Sciatic nerve (tissue), 2 donors: ENCODE results near the gene VNN1. TPM values are rescaled to one million over a fixed set of nuclear protein-coding genes. Genes with fewer than 3 reads are reported as not detected.
"Not testable (repeated sequence)": the region's sequence is repeated elsewhere in the genome, so short reads cannot be mapped to it uniquely, and the experiment has no call there.

Experiments used
- ATAC-seq: fragments of 200-7000 bp; cut with Tn5 transposase; one replicate; pipeline ENCODE4 v1.9.1; 2020; ENCODE audit warnings: mild to moderate bottlenecking, moderate library complexity
- DNase-seq: peaks from one replicate; pipeline ENCODE4 v3.0.0-alpha.2; 2020; ENCODE audit warnings: low spot score
- intact Hi-C: fragments of 100-400 bp; cut with DNase I; formaldehyde crosslinking; loops from one replicate; pipeline ENCODE4 v1.14.2; 2022
- total RNA-seq: library from RNA; stranded (reverse); fragmentation: NEBNext Ultra II Directional; extraction: Animal tissue kit (Norgen Biotek cat#: 25700); gene quantifications from one replicate; pipeline ENCODE4 v1.2.1, GENCODE V29; 2021
- donor health status: DM: no; HTN: no; CAD: no.
- donor health status: DM: no; HTN: no; CAD: no.

VNN1 gene
- total RNA-seq, 1 donor from 2014 or later, result 1.2 TPM

GRCh38 chr6:132726608-132726975 is 12.7 kb upstream of the VNN1 start:
- no peak for ATAC-seq
- no peak for DNase-seq
- intact Hi-C loops, result no loop called here

GRCh38 chr6:132725947-132726607 is 12.2 kb upstream of the VNN1 start:
- no peak for ATAC-seq
- intact Hi-C loops, result no loop called here
- DNase-seq, result no peak

GRCh38 chr6:132725471-132725870 is 11.6 kb upstream of the VNN1 start:
- intact Hi-C loops, result no loop called here
- DNase-seq, result no peak
- ATAC-seq, result no peak

- no peak for DNase-seq
- intact Hi-C loops, result no loop called here
- ATAC-seq, result no peak
These were observed 6.0 kb upstream of the VNN1 start for GRCh38 chr6:132719736-132720448.

- ATAC-seq (no peak), DNase-seq (no peak)
These were observed 2.2 kb upstream of the VNN1 start for GRCh38 chr6:132715881-132716637.

GRCh38 chr6:132715204-132715603 is 1.3 kb upstream of the VNN1 start:
- intact Hi-C loops, result no loop called here
- no peak for DNase-seq
- peak; percentile 50 for ATAC-seq

More at GRCh38 chr6:132715881-132716637, 2.2 kb upstream of the VNN1 start:
- intact Hi-C loops, result no loop called here

GRCh38 chr6:132714160-132714559 is 305 bp upstream of the VNN1 start:
- no peak for DNase-seq
- intact Hi-C loops, result no loop called here
- ATAC-seq, result no peak

- DNase-seq, result no peak
- intact Hi-C loops, result no loop called here
- no peak for ATAC-seq
These were observed 1.5 kb downstream of the VNN1 start for GRCh38 chr6:132712366-132712765.

- ATAC-seq (no peak), DNase-seq (no peak)
- intact Hi-C loops, result no loop called here
These were observed 5.1 kb downstream of the VNN1 start for GRCh38 chr6:132708771-132709170.

- intact Hi-C loops, result no loop called here
- DNase-seq (no peak), ATAC-seq (no peak)
These were observed 5.9 kb downstream of the VNN1 start for GRCh38 chr6:132708002-132708401.

- DNase-seq, intact Hi-C loops, ATAC-seq: not testable (repeated sequence)
These were observed 7.1 kb downstream of the VNN1 start for GRCh38 chr6:132706756-132707155.

GRCh38 chr6:132703936-132704335 is 9.9 kb downstream of the VNN1 start:
- ATAC-seq, result no peak
- intact Hi-C loops, result no loop called here

GRCh38 chr6:132698608-132699007 is 15.2 kb downstream of the VNN1 start:
- DNase-seq (no peak), ATAC-seq (no peak)
- intact Hi-C loops, result no loop called here

More at GRCh38 chr6:132703936-132704335, 9.9 kb downstream of the VNN1 start:
- no peak for DNase-seq

- DNase-seq, result no peak
- intact Hi-C loops, result no loop called here
- ATAC-seq, result no peak
These were observed 18.1 kb downstream of the VNN1 start for GRCh38 chr6:132695773-132696172.

GRCh38 chr6:132693478-132693877 is 20.4 kb downstream of the VNN1 start:
- ATAC-seq, result peak; percentile 61
- intact Hi-C loops, result no loop called here

GRCh38 chr6:132690678-132691077 is 23.2 kb downstream of the VNN1 start:
- intact Hi-C loops, result no loop called here
- no peak for DNase-seq
- no peak for ATAC-seq

More at GRCh38 chr6:132693478-132693877, 20.4 kb downstream of the VNN1 start:
- DNase-seq, result no peak

- intact Hi-C loops, result no loop called here
- DNase-seq, result no peak
- no peak for ATAC-seq
These were observed 26.5 kb downstream of the VNN1 start for GRCh38 chr6:132687306-132687705.

- intact Hi-C loops, result no loop called here
- ATAC-seq (no peak), DNase-seq (no peak)
These were observed 27.3 kb downstream of the VNN1 start for GRCh38 chr6:132686531-132686930.

GRCh38 chr6:132685009-132685408 is 28.8 kb downstream of the VNN1 start:
- ATAC-seq (no peak), DNase-seq (no peak)
- intact Hi-C loops, result no loop called here

- no peak for DNase-seq
- intact Hi-C loops, result no loop called here
- no peak for ATAC-seq
These were observed 29.6 kb downstream of the VNN1 start for GRCh38 chr6:132684272-132684671.
